ENCODE results near the gene CACNA1C.
A peak's percentile ranks its signal among the peaks of the same experiment; 100 is the strongest.

The CACNA1C gene

DNA sequence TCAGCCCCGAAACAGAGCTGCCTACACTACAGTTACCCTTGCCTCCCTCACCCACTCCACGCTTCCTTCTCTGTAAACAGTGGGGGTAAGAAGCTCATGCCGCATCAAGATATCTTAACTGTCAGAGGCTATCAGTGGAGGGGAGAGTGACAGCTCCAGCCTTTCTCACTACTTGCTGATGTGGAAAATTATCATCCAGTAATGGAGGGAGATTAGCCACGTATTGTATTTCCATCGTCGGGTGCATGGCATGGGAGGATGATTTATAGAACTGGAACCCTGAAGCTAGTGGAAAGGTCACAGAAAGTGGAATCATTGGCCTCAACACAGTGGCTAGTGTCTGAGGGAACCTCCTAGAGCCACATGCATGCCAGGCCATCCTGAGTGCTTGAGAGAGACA is 471.1 kb downstream of the CACNA1C start:
- peak; percentile 13 for DNase-seq
- H3K27me3 ChIP-seq (ENCODE audit: insufficient read depth, low read depth, severe bottlenecking): no peaks in the 10 kb centered on the region
- no peaks in the 10 kb centered on the region; the same call in 1 of the 2 replicates for H3K36me3 ChIP-seq
- peak overlapping the region; percentile 39 for H3K27ac ChIP-seq
- no peak overlapping the region for H3K4me3 ChIP-seq (ENCODE audit: low read depth, low read length)
- no peaks in the 10 kb centered on the region for H3K9me3 ChIP-seq (ENCODE audit: severe bottlenecking)
- TF ChIP-seq, protein P1, sequence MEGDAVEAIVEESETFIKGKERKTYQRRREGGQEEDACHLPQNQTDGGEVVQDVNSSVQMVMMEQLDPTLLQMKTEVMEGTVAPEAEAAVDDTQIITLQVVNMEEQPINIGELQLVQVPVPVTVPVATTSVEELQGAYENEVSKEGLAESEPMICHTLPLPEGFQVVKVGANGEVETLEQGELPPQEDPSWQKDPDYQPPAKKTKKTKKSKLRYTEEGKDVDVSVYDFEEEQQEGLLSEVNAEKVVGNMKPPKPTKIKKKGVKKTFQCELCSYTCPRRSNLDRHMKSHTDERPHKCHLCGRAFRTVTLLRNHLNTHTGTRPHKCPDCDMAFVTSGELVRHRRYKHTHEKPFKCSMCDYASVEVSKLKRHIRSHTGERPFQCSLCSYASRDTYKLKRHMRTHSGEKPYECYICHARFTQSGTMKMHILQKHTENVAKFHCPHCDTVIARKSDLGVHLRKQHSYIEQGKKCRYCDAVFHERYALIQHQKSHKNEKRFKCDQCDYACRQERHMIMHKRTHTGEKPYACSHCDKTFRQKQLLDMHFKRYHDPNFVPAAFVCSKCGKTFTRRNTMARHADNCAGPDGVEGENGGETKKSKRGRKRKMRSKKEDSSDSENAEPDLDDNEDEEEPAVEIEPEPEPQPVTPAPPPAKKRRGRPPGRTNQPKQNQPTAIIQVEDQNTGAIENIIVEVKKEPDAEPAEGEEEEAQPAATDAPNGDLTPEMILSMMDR (IDR thresholded peaks at IDR 0.05; ENCODE audit: low read depth, low read length): no peak

DNA sequence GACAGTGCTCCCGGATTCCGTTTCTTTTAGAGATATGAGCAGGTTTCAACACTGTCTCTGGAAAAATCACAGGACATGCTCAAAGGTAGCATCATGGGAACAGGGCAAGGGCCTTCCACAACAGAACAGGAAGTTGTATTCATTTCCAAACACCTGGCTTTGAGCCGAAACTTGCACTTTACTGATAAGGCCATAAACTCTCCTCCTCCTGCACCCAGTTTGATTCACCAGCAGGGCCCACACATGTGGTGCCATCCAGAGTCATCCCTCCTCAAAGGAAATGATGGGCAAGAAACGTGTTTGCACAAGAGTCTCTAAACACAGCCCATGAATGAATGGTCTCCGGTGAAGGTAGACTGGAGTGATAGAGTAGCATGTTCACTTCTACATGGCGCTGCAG is 473.6 kb downstream of the CACNA1C start:
- no peaks in the 10 kb centered on the region; the same call in 1 of the 2 replicates for H3K36me3 ChIP-seq
- no peak overlapping the region for H3K4me3 ChIP-seq (ENCODE audit: low read depth, low read length)
- H3K27ac ChIP-seq: no peak overlapping the region
- TF ChIP-seq, protein P1 (IDR thresholded peaks at IDR 0.05; ENCODE audit: low read depth, low read length): no peak
- DNase-seq: no peak
- no peaks in the 10 kb centered on the region for H3K27me3 ChIP-seq (ENCODE audit: insufficient read depth, low read depth, severe bottlenecking)
- no peaks in the 10 kb centered on the region for H3K9me3 ChIP-seq (ENCODE audit: severe bottlenecking)

DNA sequence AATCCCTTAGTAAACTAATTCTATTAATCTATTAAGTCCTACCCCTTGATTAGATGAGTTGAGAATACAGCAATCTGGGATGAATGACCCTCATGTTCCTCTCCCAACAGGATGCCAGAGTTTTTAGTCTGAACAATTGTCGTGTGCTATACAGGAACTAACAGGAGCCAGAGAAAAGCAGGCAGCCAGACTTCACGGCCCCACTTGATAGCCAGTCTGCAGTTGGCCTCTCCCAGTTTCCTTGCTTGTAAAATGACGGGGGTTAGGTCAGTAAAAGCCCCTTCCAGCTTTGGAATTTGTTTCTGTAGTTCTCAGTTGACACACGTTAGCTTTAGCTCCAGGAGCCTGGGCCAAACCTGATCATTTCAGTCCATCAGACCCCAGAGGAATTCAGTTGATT is 475.2 kb downstream of the CACNA1C start:
- Histone ChIP-seq H3K27ac (no peak overlapping the region), H3K9me3 (ENCODE audit: severe bottlenecking) (no peaks in the 10 kb centered on the region), H3K4me3 (ENCODE audit: low read depth, low read length) (no peak overlapping the region), H3K36me3 (no peaks in the 10 kb centered on the region; the same call in 1 of the 2 replicates), H3K27me3 (ENCODE audit: insufficient read depth, low read depth, severe bottlenecking) (no peaks in the 10 kb centered on the region)
- TF ChIP-seq, protein P1 (IDR thresholded peaks at IDR 0.05; ENCODE audit: low read depth, low read length): no peak
- DNase-seq: no peak

DNA sequence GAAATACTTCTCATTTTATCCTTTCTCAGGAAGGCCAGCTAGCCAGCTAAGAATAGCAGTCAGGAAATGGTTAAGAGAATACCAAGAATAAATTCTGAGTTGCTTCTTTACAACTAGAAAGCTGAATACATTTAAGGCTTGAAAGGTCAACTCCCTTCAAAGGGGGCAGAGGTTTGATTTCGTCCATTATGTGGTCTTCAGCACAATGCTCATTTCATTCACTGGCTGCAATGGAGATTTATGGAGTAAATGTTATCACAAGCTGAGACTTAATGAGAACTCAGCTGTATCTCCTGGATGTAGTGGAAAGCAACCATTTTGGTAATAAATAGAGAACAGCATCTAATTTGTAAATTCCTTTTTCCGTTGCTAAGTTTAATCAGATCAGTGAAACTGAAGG is 477.0 kb downstream of the CACNA1C start:
- Histone ChIP-seq H3K36me3 (no peaks in the 10 kb centered on the region; the same call in 1 of the 2 replicates), H3K9me3 (ENCODE audit: severe bottlenecking) (no peaks in the 10 kb centered on the region), H3K27me3 (ENCODE audit: insufficient read depth, low read depth, severe bottlenecking) (no peaks in the 10 kb centered on the region), H3K27ac (no peak overlapping the region), H3K4me3 (ENCODE audit: low read depth, low read length) (no peak overlapping the region)
- no peak for DNase-seq
- TF ChIP-seq, protein P1 (IDR thresholded peaks at IDR 0.05; ENCODE audit: low read depth, low read length): no peak

DNA sequence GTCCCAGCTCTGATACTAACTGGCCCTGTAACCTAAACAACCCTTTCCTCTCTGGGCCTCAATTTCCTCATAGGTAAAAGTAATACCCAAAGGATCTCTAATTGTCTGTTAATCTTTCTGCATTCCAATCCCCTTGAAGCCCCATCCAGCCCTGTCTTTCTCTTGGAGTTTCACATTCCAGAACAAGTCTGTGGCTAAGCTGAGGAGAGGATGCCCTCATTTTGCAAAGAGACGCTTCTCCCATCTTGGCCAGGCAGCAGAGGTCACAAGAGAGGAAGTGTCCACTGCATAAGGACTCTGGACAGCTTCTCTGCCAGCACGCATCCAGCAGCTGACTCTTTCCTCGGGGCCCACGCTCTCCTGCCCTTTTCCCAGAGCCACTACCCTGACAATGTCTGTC is 478.6 kb downstream of the CACNA1C start:
- TF ChIP-seq, protein P1 (IDR thresholded peaks at IDR 0.05; ENCODE audit: low read depth, low read length): no peak
- DNase-seq: no peak
- no peak overlapping the region for H3K27ac ChIP-seq
- no peaks in the 10 kb centered on the region; the same call in 1 of the 2 replicates for H3K36me3 ChIP-seq
- no peaks in the 10 kb centered on the region for H3K27me3 ChIP-seq (ENCODE audit: insufficient read depth, low read depth, severe bottlenecking)
- H3K4me3 ChIP-seq (ENCODE audit: low read depth, low read length): no peak overlapping the region
- H3K9me3 ChIP-seq (ENCODE audit: severe bottlenecking): no peaks in the 10 kb centered on the region

DNA sequence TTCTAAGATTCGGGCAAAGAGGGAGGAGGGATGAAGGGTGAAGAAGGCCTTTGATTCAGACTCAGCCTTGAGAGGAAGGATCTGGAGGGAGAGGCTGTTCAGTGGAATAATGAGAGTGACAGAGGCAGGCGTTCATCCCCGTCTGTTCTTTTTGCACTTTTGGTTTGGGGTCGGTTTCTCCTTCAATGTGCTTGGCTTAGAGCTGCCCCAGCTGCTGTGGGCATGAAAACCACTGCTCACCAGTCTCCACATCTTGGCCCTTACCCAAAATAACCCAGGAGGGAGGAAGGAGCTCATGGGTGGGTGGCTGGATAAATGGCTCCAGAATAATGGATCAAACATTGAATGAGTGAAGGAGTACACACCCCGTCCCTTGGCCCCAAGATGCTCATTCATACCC is 480.2 kb downstream of the CACNA1C start:
- TF ChIP-seq, protein P1 (IDR thresholded peaks at IDR 0.05; ENCODE audit: low read depth, low read length): no peak
- Histone ChIP-seq H3K27me3 (ENCODE audit: insufficient read depth, low read depth, severe bottlenecking) (no peaks in the 10 kb centered on the region), H3K4me3 (ENCODE audit: low read depth, low read length) (no peak overlapping the region), H3K9me3 (ENCODE audit: severe bottlenecking) (no peaks in the 10 kb centered on the region), H3K27ac (no peak overlapping the region), H3K36me3 (no peaks in the 10 kb centered on the region)
- DNase-seq: no peak
